ENCODE data around the gene CDH20. TPM values are rescaled to one million over a fixed set of nuclear protein-coding genes. Genes with fewer than 3 reads are reported as not detected.

CDH20 gene
- total RNA-seq, 4 donors from 2014 or later, result 0.63 to 7.1 (median 2.4) TPM

DNA sequence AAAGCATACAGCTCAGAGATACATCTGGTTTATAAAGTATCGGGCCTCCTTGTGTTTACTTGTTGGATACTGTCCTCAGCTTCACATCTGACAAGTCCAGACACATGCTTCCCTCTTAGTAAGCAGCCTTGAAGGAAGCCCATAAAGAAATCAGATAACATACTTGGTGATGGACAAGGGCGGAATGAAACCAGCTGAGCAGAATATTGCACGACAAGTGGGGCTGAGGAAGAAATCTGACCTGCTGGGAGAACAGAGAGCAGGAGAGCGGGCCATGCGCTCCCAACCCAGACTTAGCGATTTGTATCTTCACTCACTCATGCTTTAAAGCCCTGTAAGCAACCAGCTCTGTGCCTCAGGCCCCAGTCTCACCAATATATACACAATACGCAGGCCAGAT lies 208.4 kb downstream of the CDH20 start:
- no peak for ATAC-seq (ENCODE audit: low FRiP score)
- TF ChIP-seq, protein P1, sequence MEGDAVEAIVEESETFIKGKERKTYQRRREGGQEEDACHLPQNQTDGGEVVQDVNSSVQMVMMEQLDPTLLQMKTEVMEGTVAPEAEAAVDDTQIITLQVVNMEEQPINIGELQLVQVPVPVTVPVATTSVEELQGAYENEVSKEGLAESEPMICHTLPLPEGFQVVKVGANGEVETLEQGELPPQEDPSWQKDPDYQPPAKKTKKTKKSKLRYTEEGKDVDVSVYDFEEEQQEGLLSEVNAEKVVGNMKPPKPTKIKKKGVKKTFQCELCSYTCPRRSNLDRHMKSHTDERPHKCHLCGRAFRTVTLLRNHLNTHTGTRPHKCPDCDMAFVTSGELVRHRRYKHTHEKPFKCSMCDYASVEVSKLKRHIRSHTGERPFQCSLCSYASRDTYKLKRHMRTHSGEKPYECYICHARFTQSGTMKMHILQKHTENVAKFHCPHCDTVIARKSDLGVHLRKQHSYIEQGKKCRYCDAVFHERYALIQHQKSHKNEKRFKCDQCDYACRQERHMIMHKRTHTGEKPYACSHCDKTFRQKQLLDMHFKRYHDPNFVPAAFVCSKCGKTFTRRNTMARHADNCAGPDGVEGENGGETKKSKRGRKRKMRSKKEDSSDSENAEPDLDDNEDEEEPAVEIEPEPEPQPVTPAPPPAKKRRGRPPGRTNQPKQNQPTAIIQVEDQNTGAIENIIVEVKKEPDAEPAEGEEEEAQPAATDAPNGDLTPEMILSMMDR (IDR thresholded peaks at IDR 0.05), result no peak

GRCh38 chr18:61542596-61542995 lies 209.4 kb downstream of the CDH20 start:
- TF ChIP-seq, protein P1 (IDR thresholded peaks at IDR 0.05), result no peak
- DNase-seq (ENCODE audit: low spot score) (no peak), ATAC-seq (ENCODE audit: low FRiP score) (no peak)

More for the DNA sequence above, 208.4 kb downstream of the CDH20 start:
- DNase-seq (ENCODE audit: low spot score), result no peak

DNA sequence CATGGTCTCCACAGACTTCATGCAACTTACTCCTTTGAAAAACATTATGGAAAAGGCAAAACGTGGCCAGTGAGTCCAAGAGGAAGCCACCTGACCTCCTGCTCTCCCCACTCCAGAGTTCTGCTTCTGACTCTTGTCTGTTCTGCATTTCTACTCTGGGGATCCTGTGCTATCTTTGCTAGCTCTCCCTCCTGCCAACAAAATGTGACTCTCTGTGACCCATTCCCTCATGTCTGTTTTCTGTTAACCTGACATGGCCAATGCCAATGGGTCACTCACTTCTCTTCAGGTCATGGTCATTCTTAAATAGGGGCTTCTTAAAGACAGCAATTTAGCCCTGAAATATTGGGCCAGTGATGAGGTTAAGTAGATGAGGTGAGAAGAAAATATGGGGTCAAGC lies 210.3 kb downstream of the CDH20 start:
- DNase-seq (ENCODE audit: low spot score) (no peak), ATAC-seq (ENCODE audit: low FRiP score) (no peak)
- TF ChIP-seq, protein P1 (IDR thresholded peaks at IDR 0.05), result no peak

DNA sequence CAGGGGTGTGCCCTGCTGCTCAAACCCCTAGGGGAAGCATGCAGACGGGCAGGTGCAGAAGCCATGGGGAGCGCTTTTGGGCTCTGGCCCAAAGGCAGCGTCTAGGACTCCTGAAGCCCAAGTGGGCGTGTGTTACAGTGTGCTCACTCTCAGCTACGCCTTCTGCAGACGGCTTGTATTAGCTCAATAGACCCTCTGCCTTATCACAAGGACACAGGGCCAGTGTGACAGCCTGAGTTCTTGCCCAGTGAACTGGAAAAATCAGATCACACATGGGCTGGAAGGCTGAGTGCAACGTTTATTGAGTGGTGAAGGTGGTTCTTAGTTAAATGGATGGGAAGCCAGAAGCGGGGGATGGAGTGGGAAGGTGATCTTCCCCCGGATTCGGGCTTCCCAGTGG lies 210.9 kb downstream of the CDH20 start:
- DNase-seq (ENCODE audit: low spot score) (no peak), ATAC-seq (ENCODE audit: low FRiP score) (no peak)
- TF ChIP-seq, protein P1 (IDR thresholded peaks at IDR 0.05), result no peak

DNA sequence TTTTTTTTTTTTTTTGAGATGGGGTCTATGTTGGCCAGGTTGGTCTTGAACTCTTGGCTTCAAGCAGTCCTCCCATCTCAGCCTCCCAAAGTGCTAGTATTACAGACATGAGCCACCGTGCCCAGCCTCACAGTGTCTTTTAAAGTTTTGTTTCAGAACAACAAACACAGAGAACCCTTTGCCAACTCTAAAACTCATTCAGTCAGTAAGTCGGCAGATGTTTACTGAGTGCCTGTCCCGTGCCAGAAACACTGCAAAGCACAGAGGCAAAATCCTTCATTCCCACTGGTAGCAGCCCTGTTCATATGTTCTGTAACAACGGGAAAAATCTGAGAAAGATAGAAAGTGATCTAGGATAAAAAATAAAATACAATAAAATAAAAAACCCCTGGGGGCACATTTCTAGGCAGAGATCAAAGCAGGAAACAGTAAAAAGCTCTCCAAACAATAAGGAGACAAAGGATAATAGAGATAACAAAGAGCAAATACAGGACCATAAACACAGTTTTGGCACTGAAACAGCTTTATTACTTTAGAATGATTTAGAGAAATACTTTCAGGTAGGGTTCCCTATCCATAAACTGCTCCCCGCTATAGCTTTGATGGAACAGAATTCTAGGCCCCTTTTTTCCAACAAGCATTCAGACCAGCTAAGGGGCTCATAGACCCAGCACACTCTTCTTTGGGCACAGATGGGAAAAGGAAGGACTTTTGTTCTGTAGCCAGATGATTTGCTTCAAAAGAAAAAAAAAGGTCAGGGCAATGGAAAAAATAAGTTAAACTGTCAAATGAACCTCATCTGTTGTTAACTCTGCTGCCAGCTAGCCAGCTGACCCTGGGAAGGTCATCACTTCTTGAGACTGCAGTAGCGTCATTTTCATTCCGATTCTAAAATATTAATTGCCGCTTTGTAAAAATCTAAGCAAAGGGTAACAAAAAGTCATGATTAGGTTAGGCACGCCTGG lies 212.3 kb downstream of the CDH20 start:
- ATAC-seq (ENCODE audit: low FRiP score), result no peak
- no peak for DNase-seq (ENCODE audit: low spot score)
- TF ChIP-seq, protein P1 (IDR thresholded peaks at IDR 0.05), result no peak

DNA sequence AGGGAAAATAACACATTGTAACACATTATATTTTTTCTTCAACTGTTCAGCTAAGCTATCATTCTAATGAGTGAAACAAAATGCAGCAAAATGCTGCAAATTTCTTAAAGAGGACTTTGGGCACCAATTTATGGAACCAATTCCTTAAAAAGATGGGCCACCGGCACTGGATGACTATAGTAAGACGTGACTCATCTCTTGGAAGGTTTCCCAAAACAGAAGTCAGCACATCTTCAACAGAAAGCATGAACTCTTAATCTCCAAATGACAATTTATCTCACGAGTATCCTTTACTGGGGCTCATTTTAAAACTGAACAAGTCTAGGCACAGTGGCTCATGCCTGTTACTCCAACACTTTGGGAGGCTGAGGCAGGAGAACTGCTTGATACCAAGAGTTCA lies 213.4 kb downstream of the CDH20 start:
- TF ChIP-seq, protein P1 (IDR thresholded peaks at IDR 0.05), result no peak
- DNase-seq (ENCODE audit: low spot score) (no peak), ATAC-seq (ENCODE audit: low FRiP score) (no peak)

DNA sequence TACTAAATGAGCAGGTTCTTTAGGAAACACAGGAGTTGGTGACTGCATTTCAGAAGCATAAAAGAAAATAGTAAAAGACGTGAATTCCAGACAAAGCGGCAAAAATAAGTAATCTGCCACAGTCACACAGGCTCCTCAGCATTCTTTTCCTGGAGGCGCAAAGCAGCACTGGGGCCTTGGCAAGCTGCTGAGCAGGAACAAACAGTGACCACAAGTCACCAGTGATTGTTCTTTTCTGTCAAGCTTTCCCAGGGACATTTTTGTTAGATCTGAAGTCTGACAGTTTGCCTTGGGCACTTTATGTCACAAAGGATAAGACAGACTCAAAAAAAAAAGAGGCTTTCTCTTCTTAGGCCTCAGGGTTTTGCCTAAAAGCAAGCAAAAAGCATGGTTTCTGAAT lies 216.2 kb downstream of the CDH20 start:
- ATAC-seq (ENCODE audit: low FRiP score) (no peak), DNase-seq (ENCODE audit: low spot score) (no peak)
- TF ChIP-seq, protein P1 (IDR thresholded peaks at IDR 0.05), result no peak

Measured in omental fat pad (tissue), 4 donors.